A549 (cell line): ENCODE data around the gene POLD2.

ENCODE experiments used
- CTCF ChIP-seq: fragments of >200 bp; sonication (Bioruptor Twin); formaldehyde crosslinking; IDR thresholded peaks from 3 replicates; pipeline ENCODE4 v1.5.1; 2016
- KDM1A ChIP-seq: fragments of 200-600 bp; sonication (generic); IDR thresholded peaks from 2 replicates; pipeline ENCODE4 v1.6.1; 2016; ENCODE audit warnings: low read depth, mild to moderate bottlenecking
- POLR2A ChIP-seq: IDR thresholded peaks from 2 replicates; pipeline ENCODE4 v1.6.1; 2012; ENCODE audit warnings: mild to moderate bottlenecking, low read length
- RAD21 ChIP-seq, 2 experiments: fragments of >200 bp in 1 of 2; sonication (Bioruptor Twin) in 1 of 2; formaldehyde crosslinking in 1 of 2; IDR thresholded peaks in 1 of 2; conservative IDR thresholded peaks in 1 of 2; 2 replicates in 1 of 2; 3 replicates in 1 of 2; pipeline ENCODE4 v1.6.1; 2012 to 2018; ENCODE audit warnings: inconsistent platforms in 1 of 2
- REST ChIP-seq: fragments of 200-600 bp; sonication (generic); IDR thresholded peaks from 2 replicates; pipeline ENCODE4 v1.6.1; 2016; ENCODE audit warnings: antibody characterized with exemption, mild to moderate bottlenecking, moderate library complexity
- USF2 ChIP-seq: fragments of 450-650 bp; IDR thresholded peaks from 2 replicates; pipeline ENCODE4 v1.6.1; 2014; ENCODE audit warnings: antibody characterized with exemption
- ZC3H11A ChIP-seq: fragments of 450-650 bp; IDR thresholded peaks from 2 replicates; pipeline ENCODE4 v1.6.1; 2014; ENCODE audit warnings: antibody characterized with exemption, mild to moderate bottlenecking
- TF ChIP-seq, protein P1 (sequence below): fragments of >200 bp; sonication (Bioruptor Twin); formaldehyde crosslinking; IDR thresholded peaks from 2 replicates; pipeline ENCODE4 v1.6.1; 2016

- TF ChIP-seq CTCF (no peak), KDM1A (no peak), POLR2A (no peak), REST (no peak), ZC3H11A (no peak), RAD21 (conservative IDR thresholded peaks at IDR 0.05 in 1 of 2, IDR thresholded peaks at IDR 0.05 in 1 of 2) (no peak), USF2 (no peak)
- TF ChIP-seq, protein P1, sequence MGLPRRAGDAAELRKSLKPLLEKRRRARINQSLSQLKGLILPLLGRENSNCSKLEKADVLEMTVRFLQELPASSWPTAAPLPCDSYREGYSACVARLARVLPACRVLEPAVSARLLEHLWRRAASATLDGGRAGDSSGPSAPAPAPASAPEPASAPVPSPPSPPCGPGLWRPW, result no peak
Observed at GRCh38 chr7:44071726-44072363, 51.5 kb downstream of the POLD2 start.
